ENCODE results near the gene DCLRE1B.

Gene DCLRE1B

GRCh38 chr1:113904674-113905434 is at the start of gene DCLRE1B, which contains the start of gene AP4B1:
Gene DCLRE1B, plus strand, starts transcription at chr1:113905326. Its CDS starts 261 bp downstream, at chr1:113905587.
Gene AP4B1, minus strand, starts transcription at chr1:113904799. Its CDS starts 82 bp downstream, at chr1:113904717.
- DNase-seq: peak; percentile 98

- no peak for DNase-seq
These were observed 49.3 kb upstream of the DCLRE1B start for GRCh38 chr1:113855630-113856400.

- no peak for DNase-seq
These were observed 48.7 kb upstream of the DCLRE1B start for GRCh38 chr1:113856401-113856790.

- no peak for DNase-seq
These were observed 47.4 kb upstream of the DCLRE1B start for GRCh38 chr1:113857776-113858175.

- DNase-seq: no peak
These were observed 46.7 kb upstream of the DCLRE1B start for GRCh38 chr1:113858418-113858817.

- no peak for DNase-seq
These were observed 46.1 kb upstream of the DCLRE1B start for GRCh38 chr1:113858982-113859381.

GRCh38 chr1:113859478-113860175 is 45.5 kb upstream of the DCLRE1B start:
- DNase-seq: no peak

- no peak for DNase-seq
These were observed 44.2 kb upstream of the DCLRE1B start for GRCh38 chr1:113860891-113861290.

GRCh38 chr1:113861641-113862040 is 43.5 kb upstream of the DCLRE1B start:
- DNase-seq: no peak

GRCh38 chr1:113868387-113869083 is 36.6 kb upstream of the DCLRE1B start:
- DNase-seq: no peak

GRCh38 chr1:113870778-113871177 is 34.3 kb upstream of the DCLRE1B start:
- no peak for DNase-seq

- DNase-seq: no peak
These were observed 33.5 kb upstream of the DCLRE1B start, which contains the start of gene PTPN22 for GRCh38 chr1:113871597-113872113. Gene PTPN22, minus strand, starts transcription at chr1:113871712.

GRCh38 chr1:113872219-113872935 is 32.7 kb upstream of the DCLRE1B start:
- no peak for DNase-seq

GRCh38 chr1:113874012-113874879 is 30.9 kb upstream of the DCLRE1B start:
- DNase-seq: no peak

GRCh38 chr1:113875714-113876113 is 29.4 kb upstream of the DCLRE1B start:
- DNase-seq: no peak

- no peak for DNase-seq
These were observed 28.9 kb upstream of the DCLRE1B start for GRCh38 chr1:113876176-113876575.

GRCh38 chr1:113879739-113880038 is 25.4 kb upstream of the DCLRE1B start:
- DNase-seq: no peak

- DNase-seq: no peak
These were observed 23.5 kb upstream of the DCLRE1B start for GRCh38 chr1:113881661-113882060.

GRCh38 chr1:113886417-113887401 is 18.4 kb upstream of the DCLRE1B start:
- DNase-seq: no peak

Measured in NCI-H1436 (cell line).